Left lobe of liver (tissue), 2 donors: ENCODE data around the gene GPR108. TPM values are rescaled to one million over a fixed set of nuclear protein-coding genes. Genes with fewer than 3 reads are reported as not detected.

ENCODE experiments used
- ATAC-seq: fragments of 200-7000 bp; cut with Tn5 transposase; one replicate; pipeline ENCODE4 v1.9.1; 2020; ENCODE audit warnings: mild to moderate bottlenecking, moderate library complexity
- DNase-seq: peaks from one replicate; pipeline ENCODE4 v3.0.0-alpha.2; 2020; ENCODE audit warnings: low spot score
- total RNA-seq: library from RNA; stranded (reverse); gene quantifications from one replicate; pipeline ENCODE4 v1.2.1, GENCODE V29; 2021
- donor health status: DM: no; HTN: no; CAD: no; lungs with moderate emphysema.
- donor health status: DM: no; HTN: yes; CAD: no.

GPR108 gene
- total RNA-seq, 1 donor from 2014 or later: 28.8 TPM

- ATAC-seq: no peak
- no peak for DNase-seq
Observed at GRCh38 chr19:6738787-6739389, 1.5 kb upstream of the GPR108 start.

- peak; percentile 99 for DNase-seq
- peak; percentile 69 for ATAC-seq
Observed at GRCh38 chr19:6737873-6738786, 750 bp upstream of the GPR108 start.

- DNase-seq (no peak), ATAC-seq (no peak)
Observed at GRCh38 chr19:6736917-6737283, 480 bp downstream of the GPR108 start.

- ATAC-seq: peak; percentile 41
- DNase-seq: peak; percentile 79
Observed at GRCh38 chr19:6736169-6736916, 1.0 kb downstream of the GPR108 start.

GRCh38 chr19:6735181-6735911 lies 2.0 kb downstream of the GPR108 start:
- ATAC-seq: no peak
- DNase-seq: no peak

GRCh38 chr19:6734096-6734696 lies 3.2 kb downstream of the GPR108 start:
- no peak for ATAC-seq
- DNase-seq: no peak

- ATAC-seq (no peak), DNase-seq (no peak)
Observed at GRCh38 chr19:6733338-6734095, 3.9 kb downstream of the GPR108 start.

GRCh38 chr19:6732803-6733337 lies 4.5 kb downstream of the GPR108 start:
- ATAC-seq: no peak
- no peak for DNase-seq

- ATAC-seq: no peak
- DNase-seq: no peak
Observed at GRCh38 chr19:6731822-6732221, 5.6 kb downstream of the GPR108 start.

- peak; percentile 55 for DNase-seq
- ATAC-seq: peak; percentile 16
Observed at GRCh38 chr19:6730941-6731670, 6.3 kb downstream of the GPR108 start.

- ATAC-seq (peak; percentile 84), DNase-seq (peak; percentile 98)
Observed at GRCh38 chr19:6730153-6730804, 7.1 kb downstream of the GPR108 start.

GRCh38 chr19:6729573-6730152 lies 7.7 kb downstream of the GPR108 start:
- peak; percentile 41 for ATAC-seq
- DNase-seq: peak; percentile 75

- ATAC-seq: no peak
- DNase-seq: no peak
Observed at GRCh38 chr19:6728346-6728745, 9.0 kb downstream of the GPR108 start.

- peak; percentile 66 for DNase-seq
- peak; percentile 34 for ATAC-seq
Observed at GRCh38 chr19:6725513-6726231, 11.7 kb downstream of the GPR108 start.

GRCh38 chr19:6724631-6725492 lies 12.5 kb downstream of the GPR108 start:
- DNase-seq: no peak
- no peak for ATAC-seq

GRCh38 chr19:6723738-6724137 lies 13.6 kb downstream of the GPR108 start:
- no peak for ATAC-seq
- DNase-seq: no peak
